LNCaP clone FGC (cell line): ENCODE results near the gene TTC33.

Experiments used
- DNase-seq: peaks from one replicate; pipeline ENCODE4 v3.0.0-alpha.2; 2011; ENCODE audit warnings: low read depth
- H3K4me3 ChIP-seq: 2 replicates; pipeline ENCODE4 v1.5.1; 2011; ENCODE audit warnings: mild to moderate bottlenecking, low read depth, low read length, control low read depth
- CTCF ChIP-seq: IDR thresholded peaks from 2 replicates; pipeline ENCODE4 v1.5.1; 2012; ENCODE audit warnings: mild to moderate bottlenecking; ENCODE audit not compliant: control insufficient read depth, insufficient read depth; ENCODE audit errors: extremely low read depth

Gene TTC33

GRCh38 chr5:40575921-40576320 lies 179.8 kb downstream of the TTC33 start:
- H3K4me3 ChIP-seq, result no peak overlapping the region
- no peak for DNase-seq
- no peak for TF ChIP-seq CTCF

GRCh38 chr5:40575411-40575810 lies 180.3 kb downstream of the TTC33 start:
- no peak overlapping the region for H3K4me3 ChIP-seq
- DNase-seq, result no peak
- TF ChIP-seq CTCF, result no peak

- no peak for TF ChIP-seq CTCF
- H3K4me3 ChIP-seq, result no peak overlapping the region
Measured at GRCh38 chr5:40572937-40573336, 182.8 kb downstream of the TTC33 start.

GRCh38 chr5:40572391-40572790 lies 183.4 kb downstream of the TTC33 start:
- no peak overlapping the region for H3K4me3 ChIP-seq
- DNase-seq, result no peak
- no peak for TF ChIP-seq CTCF

More at GRCh38 chr5:40572937-40573336, 182.8 kb downstream of the TTC33 start:
- no peak for DNase-seq

- TF ChIP-seq CTCF, result no peak
- no peak for DNase-seq
- H3K4me3 ChIP-seq, result no peak overlapping the region
Measured at GRCh38 chr5:40571729-40572128, 184.0 kb downstream of the TTC33 start.

GRCh38 chr5:40570408-40571129 lies 185.2 kb downstream of the TTC33 start:
- no peak overlapping the region for H3K4me3 ChIP-seq
- TF ChIP-seq CTCF, result no peak
- no peak for DNase-seq

GRCh38 chr5:40569546-40570270 lies 186.1 kb downstream of the TTC33 start:
- no peak for TF ChIP-seq CTCF
- no peak for DNase-seq
- H3K4me3 ChIP-seq, result no peak overlapping the region
